OCI-LY1 (cell line): ENCODE results near the gene KPNB1.

ENCODE experiments used
- H2AFZ ChIP-seq: fragments of 200-600 bp; sonication (generic), shearing (Covaris generic); 2 replicates; pipeline ENCODE4 v1.6.0; 2014; ENCODE audit warnings: antibody characterized with exemption, mild to moderate bottlenecking, low read length
- H3F3A ChIP-seq: fragments of 200-600 bp; sonication (generic), shearing (Covaris generic); 2 replicates; pipeline ENCODE4 v1.6.0; 2014; ENCODE audit warnings: mild to moderate bottlenecking, antibody characterized with exemption, low read length, moderate library complexity; ENCODE audit not compliant: insufficient read depth
- H3K27ac ChIP-seq: fragments of 200-600 bp; sonication (generic); 2 replicates; pipeline ENCODE4 v1.5.1; 2014; ENCODE audit warnings: low read length, mixed run types, mild to moderate bottlenecking, low read depth; ENCODE audit not compliant: poor library complexity, severe bottlenecking
- H3K27me3 ChIP-seq: fragments of 200-600 bp; sonication (generic); 2 replicates; pipeline ENCODE4 v1.6.0; 2014; ENCODE audit warnings: antibody characterized with exemption, mild to moderate bottlenecking, low read length, moderate library complexity; ENCODE audit not compliant: insufficient read depth
- H3K36me3 ChIP-seq: fragments of 200-600 bp; sonication (generic); 2 replicates; pipeline ENCODE4 v1.6.1; 2014; ENCODE audit warnings: mild to moderate bottlenecking, antibody characterized with exemption, low read length, moderate library complexity, mixed read lengths; ENCODE audit not compliant: insufficient read depth
- H3K4me1 ChIP-seq: fragments of 200-600 bp; sonication (generic); 2 replicates; pipeline ENCODE4 v1.5.1; 2014; ENCODE audit warnings: mild to moderate bottlenecking, low read length, moderate library complexity; ENCODE audit not compliant: insufficient read depth, severe bottlenecking
- H3K4me2 ChIP-seq: fragments of 200-600 bp; sonication (generic), shearing (Covaris generic); 2 replicates; pipeline ENCODE4 v1.6.1; 2014; ENCODE audit warnings: low read length
- H3K4me3 ChIP-seq: fragments of 200-600 bp; sonication (generic); 2 replicates; pipeline ENCODE4 v1.5.1; 2014; ENCODE audit warnings: low read length, low read depth, mild to moderate bottlenecking, mixed read lengths; ENCODE audit not compliant: poor library complexity, severe bottlenecking
- H3K79me2 ChIP-seq: fragments of 200-600 bp; shearing (Covaris generic); 2 replicates; pipeline ENCODE4 v1.6.1; 2016; ENCODE audit warnings: mixed run types, low read length, mixed read lengths; ENCODE audit not compliant: insufficient read depth
- H3K9ac ChIP-seq: fragments of 200-600 bp; sonication (generic), shearing (Covaris generic); 2 replicates; pipeline ENCODE4 v1.6.1; 2014; ENCODE audit warnings: mild to moderate bottlenecking, low read length, mixed read lengths
- H3K9me2 ChIP-seq: fragments of 200-600 bp; sonication (generic), shearing (Covaris generic); 2 replicates; pipeline ENCODE4 v1.6.1; 2014; ENCODE audit warnings: low read depth, mild to moderate bottlenecking, low read length, mixed read lengths
- H3K9me3 ChIP-seq: fragments of 200-600 bp; shearing (Covaris generic); 2 replicates; pipeline ENCODE4 v1.6.1; 2014; ENCODE audit warnings: low read length, mixed read lengths
- H4K20me1 ChIP-seq: fragments of 200-600 bp; sonication (generic), shearing (Covaris generic); 2 replicates; pipeline ENCODE4 v1.6.0; 2016; ENCODE audit warnings: mild to moderate bottlenecking, low read length; ENCODE audit not compliant: insufficient read depth
- CTCF ChIP-seq: fragments of 200-600 bp; sonication (generic), shearing (Covaris generic); IDR thresholded peaks from 2 replicates; pipeline ENCODE4 v1.5.1; 2017; ENCODE audit warnings: mild to moderate bottlenecking, antibody characterized with exemption, low read length, moderate library complexity, mixed read lengths
- EZH2 ChIP-seq: fragments of 200-600 bp; sonication (generic), shearing (Covaris generic); IDR thresholded peaks from 2 replicates; pipeline ENCODE4 v1.8.0; 2017; ENCODE audit warnings: borderline replicate concordance, mixed run types, mild to moderate bottlenecking, antibody characterized with exemption, low read length, moderate library complexity, mixed read lengths

The KPNB1 gene

GRCh38 chr17:47714773-47715396 is 65.2 kb downstream of the KPNB1 start:
- Histone ChIP-seq H4K20me1 (no peaks in the 10 kb centered on the region), H3K9me2 (no peaks in the 10 kb centered on the region)

GRCh38 chr17:47715669-47716325 is 66.1 kb downstream of the KPNB1 start:
- Histone ChIP-seq H3K4me3 (no peak overlapping the region), H4K20me1 (no peaks in the 10 kb centered on the region), H3K4me2 (no peak overlapping the region), H3K36me3 (peaks cover 8% of the 10 kb centered on the region), H3K9ac (no peak overlapping the region), H3K9me2 (no peaks in the 10 kb centered on the region), H3K79me2 (no peaks in the 10 kb centered on the region), H2AFZ (no peak overlapping the region), H3K27ac (no peak overlapping the region), H3K27me3 (peaks cover 7% of the 10 kb centered on the region), H3K9me3 (no peaks in the 10 kb centered on the region), H3K4me1 (no peaks in the 10 kb centered on the region), H3F3A (no peaks in the 10 kb centered on the region)
- TF ChIP-seq CTCF (no peak), EZH2 (no peak)

More at GRCh38 chr17:47714773-47715396, 65.2 kb downstream of the KPNB1 start:
- Histone ChIP-seq H3K4me1 (no peaks in the 10 kb centered on the region), H3K27ac (no peak overlapping the region), H3F3A (no peaks in the 10 kb centered on the region), H2AFZ (no peak overlapping the region), H3K9me3 (no peaks in the 10 kb centered on the region), H3K36me3 (peaks cover 18% of the 10 kb centered on the region), H3K4me3 (no peak overlapping the region), H3K9ac (no peak overlapping the region), H3K79me2 (no peaks in the 10 kb centered on the region), H3K27me3 (peaks cover 7% of the 10 kb centered on the region), H3K4me2 (no peak overlapping the region)
- no peak for TF ChIP-seq CTCF
- TF ChIP-seq EZH2 = no peak

- Histone ChIP-seq H4K20me1 (no peaks in the 10 kb centered on the region), H3F3A (no peaks in the 10 kb centered on the region), H3K9me2 (no peaks in the 10 kb centered on the region), H3K9ac (no peak overlapping the region), H3K4me3 (no peak overlapping the region), H3K4me1 (no peaks in the 10 kb centered on the region), H3K9me3 (no peaks in the 10 kb centered on the region), H3K27me3 (peaks cover 9% of the 10 kb centered on the region), H2AFZ (no peak overlapping the region), H3K79me2 (no peaks in the 10 kb centered on the region), H3K4me2 (no peak overlapping the region), H3K27ac (no peak overlapping the region), H3K36me3 (peaks cover 3% of the 10 kb centered on the region; the same call in 1 of the 2 replicates)
- TF ChIP-seq EZH2 (no peak), CTCF (no peak)
Observed at GRCh38 chr17:47716375-47716774, 66.7 kb downstream of the KPNB1 start.
